ENCODE data around the gene TP53I11. TPM values are rescaled to one million over a fixed set of nuclear protein-coding genes. Genes with fewer than 3 reads are reported as not detected.

Gene TP53I11
- polyA plus RNA-seq, 1 donor from 2014 or later: 44.0 TPM

- Mint-ChIP-seq H3K4me3 (no peak overlapping the region), H3K4me1 (peaks cover 0 to 9% (median 6%) of the 10 kb centered on the region in 3 donors), H3K36me3 (peaks cover 3% of the 10 kb centered on the region), H3K27ac (no peak overlapping the region), H3K9me3 (no peaks in the 10 kb centered on the region), H3K27me3 (no peaks in the 10 kb centered on the region)
Measured at GRCh38 chr11:44985721-44986120, 35.0 kb upstream of the TP53I11 start.

DNA sequence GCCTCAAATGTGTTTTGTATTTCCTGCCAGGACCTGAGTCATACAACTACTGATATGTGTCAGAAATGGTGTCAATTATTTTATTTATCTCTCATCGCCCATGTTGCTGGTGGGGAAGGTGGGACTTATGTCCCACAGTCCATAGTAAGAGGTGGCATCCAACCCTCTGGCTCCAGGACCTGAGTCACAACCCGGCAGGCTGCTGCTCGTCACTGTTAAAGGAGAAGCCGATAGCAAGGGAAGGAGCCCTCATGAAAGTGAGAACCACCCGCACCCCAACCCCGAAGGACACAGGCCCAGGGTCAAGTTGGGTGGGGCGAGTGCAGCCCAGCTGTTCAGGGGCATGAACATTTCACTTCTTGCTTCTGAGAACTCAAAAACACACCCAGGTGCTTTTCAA lies 33.1 kb upstream of the TP53I11 start:
- peaks cover 3% of the 10 kb centered on the region for H3K36me3 Mint-ChIP-seq
- peak overlapping the region in 1 of 3 donors; percentile 84 for H3K27ac Mint-ChIP-seq
- peak overlapping the region in 1 of 4 donors; percentile 28 for H3K4me3 Mint-ChIP-seq

GRCh38 chr11:44982496-44983062 lies 31.9 kb upstream of the TP53I11 start:
- Mint-ChIP-seq H3K9me3 (no peaks in the 10 kb centered on the region), H3K36me3 (peaks cover 3% of the 10 kb centered on the region), H3K4me1 (peaks cover 0 to 18% (median 12%) of the 10 kb centered on the region in 3 donors), H3K27ac (no peak overlapping the region), H3K27me3 (peaks cover 4% of the 10 kb centered on the region), H3K4me3 (no peak overlapping the region)

More for the DNA sequence above, 33.1 kb upstream of the TP53I11 start:
- Mint-ChIP-seq H3K4me1 (peaks cover 0 to 18% (median 11%) of the 10 kb centered on the region in 3 donors), H3K9me3 (no peaks in the 10 kb centered on the region), H3K27me3 (peaks cover 4% of the 10 kb centered on the region)

DNA sequence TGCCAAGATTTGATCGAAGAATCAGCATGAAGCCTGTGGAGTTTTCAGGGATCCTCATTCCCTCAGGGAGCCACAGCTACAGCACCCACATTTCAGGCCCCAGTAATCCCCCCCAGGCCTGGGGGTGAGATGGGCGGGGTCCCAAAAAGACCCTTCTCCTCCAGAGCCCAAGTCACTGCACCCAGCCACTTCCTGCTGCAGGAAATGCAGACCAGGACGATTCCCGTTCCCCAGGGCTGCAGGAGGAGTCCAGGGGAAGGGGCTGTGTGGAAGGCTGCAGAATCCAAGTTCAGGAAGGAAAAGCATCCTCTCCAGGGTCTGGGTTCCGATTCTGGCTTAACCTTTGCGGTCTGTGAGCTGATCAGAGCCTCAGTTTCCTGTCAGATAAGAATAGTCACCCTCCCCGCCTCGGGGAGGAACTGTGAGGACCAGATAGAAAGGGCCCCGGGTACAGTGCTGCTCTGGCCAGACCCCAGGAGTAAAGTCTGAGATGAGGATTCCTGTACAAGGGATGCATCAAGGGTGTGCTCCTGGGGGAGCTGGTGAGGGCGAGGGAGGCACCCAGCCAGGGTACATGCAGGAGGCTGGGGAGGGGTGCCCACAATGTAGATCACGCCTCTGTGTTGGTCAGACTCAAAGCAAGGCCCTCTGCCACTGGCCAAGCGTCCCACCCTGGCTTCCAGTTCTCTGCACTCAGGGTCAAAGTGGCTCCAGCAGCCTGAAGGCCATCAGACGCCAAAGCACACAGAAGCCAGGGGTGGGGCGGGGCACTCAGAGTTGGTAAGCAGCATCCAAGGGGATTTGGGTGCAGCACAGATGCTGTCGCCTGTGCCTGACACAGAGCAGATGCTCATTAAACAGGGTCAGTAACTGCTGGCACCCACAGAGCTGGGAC lies 30.1 kb upstream of the TP53I11 start:
- H3K27me3 Mint-ChIP-seq: peaks cover 9% of the 10 kb centered on the region
- H3K36me3 Mint-ChIP-seq: no peaks in the 10 kb centered on the region
- peak overlapping the region in 1 of 4 donors; percentile 72 for H3K4me3 Mint-ChIP-seq
- no peaks in the 10 kb centered on the region for H3K9me3 Mint-ChIP-seq
- H3K27ac Mint-ChIP-seq: no peak overlapping the region
- H3K4me1 Mint-ChIP-seq: peaks cover 0 to 19% (median 15%) of the 10 kb centered on the region in 3 donors

- H3K36me3 Mint-ChIP-seq: no peaks in the 10 kb centered on the region
- H3K4me3 Mint-ChIP-seq: peak overlapping the region in 2 of 4 donors; percentile 60 to 81
- no peak overlapping the region for H3K27ac Mint-ChIP-seq
- H3K27me3 Mint-ChIP-seq: peaks cover 9% of the 10 kb centered on the region
- H3K4me1 Mint-ChIP-seq: peaks cover 0 to 19% (median 15%) of the 10 kb centered on the region in 3 donors
- H3K9me3 Mint-ChIP-seq: no peaks in the 10 kb centered on the region
Measured at GRCh38 chr11:44979543-44980399, 29.1 kb upstream of the TP53I11 start.

GRCh38 chr11:44978961-44979331 lies 28.3 kb upstream of the TP53I11 start:
- H3K4me1 Mint-ChIP-seq: peaks cover 0 to 17% (median 15%) of the 10 kb centered on the region in 3 donors
- no peak overlapping the region for H3K27ac Mint-ChIP-seq

DNA sequence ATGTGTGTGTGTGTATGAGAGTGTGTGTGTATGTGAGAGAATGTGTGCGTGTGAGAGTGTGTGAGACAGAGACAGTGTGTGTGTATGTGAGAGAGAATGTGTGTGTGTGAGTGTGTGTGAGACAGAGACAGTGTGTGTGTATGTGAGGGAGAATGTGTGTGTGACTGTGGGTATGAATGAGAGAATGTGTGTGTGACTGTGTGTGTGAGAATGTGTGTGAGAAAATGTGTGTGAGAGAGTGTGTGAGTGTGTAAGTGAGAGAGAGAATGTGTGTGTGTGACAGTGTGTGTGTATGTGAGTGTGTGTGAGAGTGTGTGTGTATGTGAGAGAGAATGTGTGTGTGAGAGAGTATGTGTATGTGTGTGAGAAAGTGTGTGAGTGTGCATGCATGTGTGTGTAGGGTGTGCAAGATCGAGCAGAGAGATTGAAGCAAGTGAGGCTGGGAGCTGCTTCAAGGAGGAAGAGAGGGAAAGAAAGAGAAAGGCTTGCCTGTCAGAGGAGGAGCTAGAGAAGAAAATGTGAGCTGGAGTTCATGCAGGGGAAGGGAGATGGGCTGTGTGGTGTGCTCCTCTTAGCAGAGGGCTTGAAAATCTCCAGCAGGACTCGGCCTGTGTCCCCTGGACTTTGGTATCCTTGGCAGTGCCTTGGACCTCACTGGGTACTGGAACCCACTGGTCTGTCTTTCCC lies 27.7 kb upstream of the TP53I11 start:
- no peak overlapping the region for H3K27ac Mint-ChIP-seq

More at GRCh38 chr11:44978961-44979331, 28.3 kb upstream of the TP53I11 start:
- Mint-ChIP-seq H3K36me3 (no peaks in the 10 kb centered on the region), H3K27me3 (peaks cover 12% of the 10 kb centered on the region), H3K9me3 (no peaks in the 10 kb centered on the region), H3K4me3 (no peak overlapping the region)

DNA sequence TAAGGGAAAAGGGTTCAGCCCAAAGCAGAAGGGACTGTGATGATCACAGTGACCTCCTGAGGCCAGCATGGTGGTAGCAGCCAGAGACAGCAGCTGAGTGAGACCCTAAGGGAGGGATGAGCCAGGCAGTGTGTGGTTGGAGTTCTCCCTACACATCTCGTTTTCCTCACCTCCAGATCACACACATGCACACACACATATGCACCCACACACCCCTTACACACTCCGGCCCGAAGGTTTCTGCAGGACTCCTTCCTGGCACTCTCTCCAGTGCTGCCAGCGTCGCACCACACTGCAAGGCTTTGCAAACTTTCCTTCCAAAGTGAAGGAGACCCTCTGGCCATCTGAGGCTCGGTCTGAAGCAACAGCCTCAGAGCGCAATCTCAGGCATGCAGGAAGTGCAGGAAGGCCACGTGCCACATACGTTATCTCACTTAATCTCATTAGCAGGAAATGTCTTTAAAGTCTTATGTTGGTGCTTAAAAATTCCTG lies 26.9 kb upstream of the TP53I11 start:
- peak overlapping the region in 1 of 4 donors; percentile 50 for H3K4me3 Mint-ChIP-seq
- no peak overlapping the region for H3K27ac Mint-ChIP-seq
- no peaks in the 10 kb centered on the region for H3K9me3 Mint-ChIP-seq
- no peaks in the 10 kb centered on the region for H3K36me3 Mint-ChIP-seq
- peaks cover 0 to 15% (median 9%) of the 10 kb centered on the region in 3 donors for H3K4me1 Mint-ChIP-seq
- peaks cover 12% of the 10 kb centered on the region for H3K27me3 Mint-ChIP-seq

More for the DNA sequence above, 27.7 kb upstream of the TP53I11 start:
- Mint-ChIP-seq H3K4me1 (peaks cover 0 to 15% (median 11%) of the 10 kb centered on the region in 3 donors), H3K9me3 (no peaks in the 10 kb centered on the region), H3K36me3 (no peaks in the 10 kb centered on the region), H3K27me3 (peaks cover 12% of the 10 kb centered on the region), H3K4me3 (no peak overlapping the region)

DNA sequence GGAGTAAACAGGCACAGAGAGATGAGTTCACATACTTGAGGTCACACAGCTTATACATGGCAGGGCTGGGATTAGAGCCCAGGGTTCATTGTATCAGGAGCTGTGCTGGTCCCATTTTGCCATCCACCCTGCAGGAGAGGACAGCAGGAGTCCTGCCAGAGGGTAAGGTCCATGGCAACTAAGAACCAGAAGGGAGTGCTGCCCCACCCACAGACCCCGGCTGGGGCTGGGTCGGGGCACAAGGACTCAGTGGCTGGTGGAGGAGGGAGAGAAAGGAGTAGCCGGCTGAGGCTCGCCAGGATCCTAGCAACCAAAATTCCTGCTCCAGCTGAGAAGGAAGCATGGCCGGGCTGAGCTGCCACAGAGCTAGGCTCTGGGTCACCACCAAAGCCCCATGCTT lies 25.9 kb upstream of the TP53I11 start:
- peaks cover 0 to 15% (median 9%) of the 10 kb centered on the region in 3 donors for H3K4me1 Mint-ChIP-seq

DNA sequence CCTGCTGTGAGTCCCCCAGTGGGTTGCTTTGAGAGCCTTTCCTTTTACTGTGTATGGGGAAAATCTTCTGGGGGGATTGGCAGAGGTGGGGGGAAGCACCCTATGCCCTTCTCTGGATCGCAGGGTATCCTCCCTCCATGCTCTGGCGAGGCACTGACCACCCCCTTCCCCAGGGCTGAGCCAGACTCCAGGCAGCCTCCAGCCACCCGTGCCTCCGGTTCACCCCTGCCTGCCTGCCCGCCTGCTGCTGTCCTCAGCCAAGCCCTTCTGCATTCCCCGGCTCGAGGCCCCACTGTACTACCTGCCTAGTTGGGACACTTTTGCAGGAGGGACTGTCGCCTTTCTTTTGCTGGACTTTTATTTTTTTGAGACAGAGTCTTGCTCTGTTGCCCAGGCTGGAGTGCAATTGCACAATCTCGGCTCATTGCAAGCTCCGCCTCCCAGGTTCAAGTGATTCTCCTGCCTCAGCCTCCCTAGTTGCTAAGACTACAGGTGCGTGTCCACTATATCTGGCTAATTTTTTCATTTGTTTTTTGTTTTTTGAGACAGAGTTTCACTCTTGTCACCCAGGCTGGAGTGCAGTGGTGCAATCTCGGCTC lies 23.8 kb upstream of the TP53I11 start:
- Mint-ChIP-seq H3K36me3 (no peaks in the 10 kb centered on the region), H3K27ac (no peak overlapping the region), H3K4me1 (peaks cover 0 to 6% (median 4%) of the 10 kb centered on the region in 3 donors), H3K4me3 (peak overlapping the region in 1 of 4 donors; percentile 37), H3K9me3 (no peaks in the 10 kb centered on the region), H3K27me3 (peaks cover 8% of the 10 kb centered on the region)

More for the DNA sequence above, 25.9 kb upstream of the TP53I11 start:
- Mint-ChIP-seq H3K4me3 (no peak overlapping the region), H3K36me3 (no peaks in the 10 kb centered on the region), H3K27me3 (peaks cover 12% of the 10 kb centered on the region), H3K9me3 (no peaks in the 10 kb centered on the region), H3K27ac (peak overlapping the region in 1 of 3 donors; percentile 14)

DNA sequence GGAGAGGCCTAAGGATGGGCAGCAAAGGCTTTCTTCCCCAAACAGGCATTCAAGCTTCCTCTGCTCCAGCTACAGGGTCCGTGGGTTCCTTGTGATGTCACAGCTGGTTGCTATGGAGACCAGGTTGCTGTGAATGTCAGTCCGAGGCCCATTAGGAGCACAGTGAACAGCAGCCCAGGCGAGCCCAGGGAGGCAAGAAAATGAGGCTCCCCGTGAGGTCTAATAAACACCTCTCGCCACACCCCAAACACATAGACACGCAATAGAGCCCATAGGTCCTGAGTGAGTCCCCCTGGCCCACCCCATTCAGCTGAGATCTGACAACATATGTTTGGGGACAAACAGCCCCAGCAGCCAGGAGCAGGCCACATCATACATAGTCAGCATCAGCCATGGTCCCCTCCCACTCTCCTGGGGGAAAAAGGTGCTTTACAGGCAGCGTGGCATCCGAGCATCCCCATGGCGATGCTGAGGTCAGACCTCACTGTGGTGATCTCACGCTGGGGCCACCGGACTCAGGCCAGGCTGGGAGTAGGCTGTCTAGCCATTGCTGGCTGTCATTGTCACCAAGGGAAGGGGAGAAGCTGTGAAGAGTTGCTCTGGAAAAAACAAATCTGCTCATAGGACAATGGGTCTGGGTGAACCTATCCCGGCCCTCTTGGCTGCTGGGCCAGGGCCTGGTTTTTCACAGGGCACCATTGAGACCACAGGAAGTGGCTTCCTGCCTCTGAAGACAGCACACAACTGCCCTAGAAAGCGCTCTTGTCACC lies 23.1 kb upstream of the TP53I11 start:
- H3K27me3 Mint-ChIP-seq: peaks cover 8% of the 10 kb centered on the region
- no peak overlapping the region for H3K27ac Mint-ChIP-seq
- H3K9me3 Mint-ChIP-seq: no peaks in the 10 kb centered on the region
- H3K4me1 Mint-ChIP-seq: peaks cover 0 to 6% (median 4%) of the 10 kb centered on the region in 3 donors
- no peaks in the 10 kb centered on the region for H3K36me3 Mint-ChIP-seq
- no peak overlapping the region for H3K4me3 Mint-ChIP-seq

DNA sequence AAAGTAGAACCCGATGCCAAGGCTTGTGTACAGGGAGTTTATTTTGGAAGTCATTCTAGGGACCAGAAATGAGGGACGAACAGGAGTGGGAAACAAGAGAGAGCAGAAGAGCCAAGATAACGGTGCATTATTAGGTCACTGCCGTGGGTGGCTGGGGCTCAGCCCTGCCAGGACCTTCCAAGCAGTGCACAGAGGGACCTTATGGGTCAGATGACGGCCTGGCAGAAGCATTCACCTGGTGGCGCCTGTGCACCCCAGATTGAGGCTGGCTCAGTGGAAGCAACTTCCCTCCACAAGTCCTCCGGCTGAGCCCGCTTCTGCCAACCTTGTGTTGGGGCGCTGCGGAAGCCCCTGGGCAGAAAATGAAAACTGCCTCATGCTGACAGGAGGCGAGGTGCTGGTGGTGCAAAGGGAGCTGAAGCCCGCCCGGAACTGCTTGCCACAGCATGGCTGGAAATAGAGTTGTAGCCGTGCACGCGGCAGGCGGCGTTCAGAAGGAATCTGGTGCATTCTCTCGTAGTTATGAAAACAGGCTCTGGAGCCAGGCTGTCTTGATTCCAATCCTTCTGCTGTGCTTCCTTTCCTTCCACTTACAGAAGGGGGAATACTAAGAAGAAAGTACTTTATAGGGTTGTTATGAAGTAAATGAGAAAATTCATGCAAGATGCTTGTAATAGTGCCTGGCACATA lies 22.2 kb upstream of the TP53I11 start:
- peak overlapping the region in 1 of 4 donors; percentile 28 for H3K4me3 Mint-ChIP-seq
- peaks cover 0 to 6% (median 4%) of the 10 kb centered on the region in 3 donors for H3K4me1 Mint-ChIP-seq
- peaks cover 8% of the 10 kb centered on the region for H3K27me3 Mint-ChIP-seq
- H3K36me3 Mint-ChIP-seq: no peaks in the 10 kb centered on the region
- H3K27ac Mint-ChIP-seq: peak overlapping the region in 1 of 3 donors; percentile 40
- H3K9me3 Mint-ChIP-seq: no peaks in the 10 kb centered on the region

DNA sequence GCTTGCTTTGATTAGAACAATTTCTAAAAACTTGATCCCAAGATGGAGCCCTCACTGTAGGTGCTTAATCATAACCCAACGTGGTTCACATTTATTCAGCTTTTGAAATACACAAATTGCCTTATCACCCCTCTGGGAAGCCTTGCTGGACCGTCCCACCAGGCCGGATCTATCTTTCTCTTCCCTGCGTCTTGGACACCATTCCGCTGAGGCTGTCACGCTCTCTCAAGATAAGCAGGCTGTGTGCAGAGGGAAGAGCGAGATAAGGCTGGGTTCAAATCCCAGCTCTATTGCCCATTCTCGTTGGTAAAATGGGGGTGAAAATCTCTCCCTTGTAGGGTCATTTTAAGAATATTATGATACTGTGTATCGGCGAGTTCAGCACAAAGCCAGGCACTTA lies 20.5 kb upstream of the TP53I11 start:
- H3K4me3 Mint-ChIP-seq: no peak overlapping the region
- peaks cover 3% of the 10 kb centered on the region for H3K27me3 Mint-ChIP-seq
- no peaks in the 10 kb centered on the region for H3K36me3 Mint-ChIP-seq
- H3K27ac Mint-ChIP-seq: no peak overlapping the region
- H3K4me1 Mint-ChIP-seq: no peaks in the 10 kb centered on the region
- no peaks in the 10 kb centered on the region for H3K9me3 Mint-ChIP-seq

Data from IgD-negative memory B cell (primary cell).